Loucy (cell line): Measurements from ENCODE around the gene LTBP2.
"Not testable (repeated sequence)": the region's sequence is repeated elsewhere in the genome, so short reads cannot be mapped to it uniquely, and the experiment has no call there.

Source experiments
- H2AFZ ChIP-seq: fragments of 200-600 bp; sonication (generic); 2 replicates; pipeline ENCODE4 v1.6.0; 2016; ENCODE audit warnings: antibody characterized with exemption, mild to moderate bottlenecking, low read length, moderate library complexity
- H3F3A ChIP-seq: fragments of 200-600 bp; 2 replicates; pipeline ENCODE4 v1.6.0; 2016; ENCODE audit warnings: antibody characterized with exemption, low read depth, mild to moderate bottlenecking
- H3K27me3 ChIP-seq: fragments of 200-600 bp; sonication (generic); 2 replicates; pipeline ENCODE4 v1.6.1; 2014; ENCODE audit warnings: low read length, mild to moderate bottlenecking; ENCODE audit not compliant: insufficient read depth, poor library complexity, severe bottlenecking
- H3K36me3 ChIP-seq: fragments of 200-600 bp; sonication (generic); 2 replicates; pipeline ENCODE4 v1.6.1; 2016; ENCODE audit warnings: low read length; ENCODE audit not compliant: insufficient read depth
- H3K4me1 ChIP-seq: fragments of 200-600 bp; sonication (generic); 2 replicates; pipeline ENCODE4 v1.5.1; 2014; ENCODE audit warnings: low read length, mild to moderate bottlenecking; ENCODE audit not compliant: insufficient read depth, poor library complexity, severe bottlenecking
- H3K4me2 ChIP-seq: fragments of 200-600 bp; sonication (generic); 2 replicates; pipeline ENCODE4 v1.6.0; 2014; ENCODE audit warnings: antibody characterized with exemption, low read length, low read depth, mild to moderate bottlenecking; ENCODE audit not compliant: poor library complexity, severe bottlenecking
- H3K4me3 ChIP-seq: fragments of 200-600 bp; sonication (generic); 2 replicates; pipeline ENCODE4 v1.5.1; 2014; ENCODE audit warnings: low read length, mild to moderate bottlenecking, mixed read lengths; ENCODE audit not compliant: poor library complexity, severe bottlenecking
- H3K79me2 ChIP-seq: fragments of 200-600 bp; sonication (generic); 2 replicates; pipeline ENCODE4 v1.6.1; 2014; ENCODE audit warnings: low read length; ENCODE audit not compliant: insufficient read depth
- H3K9ac ChIP-seq: fragments of 200-600 bp; sonication (generic); 2 replicates; pipeline ENCODE4 v1.6.0; 2014; ENCODE audit warnings: mild to moderate bottlenecking, low read depth, low read length, moderate library complexity; ENCODE audit not compliant: poor library complexity, severe bottlenecking
- H3K9me2 ChIP-seq: fragments of 200-600 bp; sonication (generic); replicated peaks from 2 replicates; pipeline ENCODE4 v1.6.1; 2016; ENCODE audit warnings: low read depth, low read length, mixed read lengths
- H3K9me3 ChIP-seq: fragments of 200-600 bp; sonication (generic); 2 replicates; pipeline ENCODE4 v1.6.1; 2014; ENCODE audit warnings: mild to moderate bottlenecking, antibody characterized with exemption, low read length, low read depth; ENCODE audit not compliant: insufficient read depth
- H4K20me1 ChIP-seq: fragments of 200-600 bp; sonication (generic); 2 replicates; pipeline ENCODE4 v1.6.0; 2014; ENCODE audit warnings: antibody characterized with exemption, low read length, mild to moderate bottlenecking; ENCODE audit not compliant: insufficient read depth, poor library complexity, severe bottlenecking
- EZH2phosphoT487 ChIP-seq: fragments of 200-600 bp; IDR thresholded peaks from 2 replicates; pipeline ENCODE4 v1.6.1; 2018; ENCODE audit warnings: antibody characterized with exemption, mild to moderate bottlenecking, moderate library complexity, borderline replicate concordance
- TF ChIP-seq, protein P1 (sequence below): fragments of 200-600 bp; sonication (generic); conservative IDR thresholded peaks from 2 replicates; pipeline ENCODE4 v1.5.1; 2014; ENCODE audit warnings: mild to moderate bottlenecking, antibody characterized with exemption, low read length

Gene LTBP2

DNA sequence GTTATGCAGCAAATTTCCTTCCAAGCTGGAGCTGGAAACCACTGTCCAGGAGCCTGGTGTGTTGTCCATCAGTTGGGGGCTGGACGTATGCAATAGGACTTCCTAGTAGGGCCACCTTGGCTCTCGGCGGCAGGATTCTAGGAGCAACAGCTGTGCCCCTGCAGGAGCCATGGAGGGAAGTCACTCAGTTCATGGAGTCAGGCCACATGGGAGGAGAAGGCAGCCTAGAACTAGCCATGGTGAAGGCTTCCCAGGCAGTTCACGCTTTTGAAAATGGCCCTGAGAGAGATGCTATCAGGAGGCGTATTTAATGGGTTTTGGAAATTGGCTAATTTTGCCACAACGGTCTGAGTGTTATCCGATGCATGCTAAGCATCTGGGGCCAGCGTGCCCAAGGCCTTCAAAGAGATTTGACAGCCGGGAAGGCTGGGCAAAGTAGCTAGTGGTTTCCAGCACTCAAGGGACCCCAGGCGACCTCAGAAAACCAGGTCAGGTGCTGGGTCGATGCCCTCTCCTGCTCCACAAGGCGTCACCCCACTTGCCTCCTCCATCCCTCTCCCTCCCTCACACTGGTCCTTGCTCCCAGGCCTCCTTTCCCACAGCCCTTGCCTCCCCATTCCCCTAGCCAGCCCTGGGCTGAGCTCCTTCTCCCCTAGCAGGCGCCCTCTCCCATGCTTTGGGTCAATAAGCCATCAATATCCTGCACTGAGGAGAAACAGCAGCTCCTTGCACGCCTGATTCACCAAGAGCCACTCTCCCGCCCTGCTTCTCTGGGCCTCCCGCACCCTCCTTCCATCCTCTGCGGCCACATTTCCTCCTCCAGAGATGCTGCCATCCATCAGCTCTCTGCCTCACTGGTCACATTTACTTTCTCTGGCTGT is 155.1 kb downstream of the LTBP2 start:
- no peak overlapping the region for H2AFZ ChIP-seq
- no peak overlapping the region for H3K4me3 ChIP-seq
- H3K4me1 ChIP-seq: no peaks in the 10 kb centered on the region
- no peaks in the 10 kb centered on the region for H3F3A ChIP-seq
- H3K36me3 ChIP-seq: no peaks in the 10 kb centered on the region
- TF ChIP-seq, protein P1, sequence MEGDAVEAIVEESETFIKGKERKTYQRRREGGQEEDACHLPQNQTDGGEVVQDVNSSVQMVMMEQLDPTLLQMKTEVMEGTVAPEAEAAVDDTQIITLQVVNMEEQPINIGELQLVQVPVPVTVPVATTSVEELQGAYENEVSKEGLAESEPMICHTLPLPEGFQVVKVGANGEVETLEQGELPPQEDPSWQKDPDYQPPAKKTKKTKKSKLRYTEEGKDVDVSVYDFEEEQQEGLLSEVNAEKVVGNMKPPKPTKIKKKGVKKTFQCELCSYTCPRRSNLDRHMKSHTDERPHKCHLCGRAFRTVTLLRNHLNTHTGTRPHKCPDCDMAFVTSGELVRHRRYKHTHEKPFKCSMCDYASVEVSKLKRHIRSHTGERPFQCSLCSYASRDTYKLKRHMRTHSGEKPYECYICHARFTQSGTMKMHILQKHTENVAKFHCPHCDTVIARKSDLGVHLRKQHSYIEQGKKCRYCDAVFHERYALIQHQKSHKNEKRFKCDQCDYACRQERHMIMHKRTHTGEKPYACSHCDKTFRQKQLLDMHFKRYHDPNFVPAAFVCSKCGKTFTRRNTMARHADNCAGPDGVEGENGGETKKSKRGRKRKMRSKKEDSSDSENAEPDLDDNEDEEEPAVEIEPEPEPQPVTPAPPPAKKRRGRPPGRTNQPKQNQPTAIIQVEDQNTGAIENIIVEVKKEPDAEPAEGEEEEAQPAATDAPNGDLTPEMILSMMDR: no peak
- no peak for TF ChIP-seq EZH2phosphoT487
- no peaks in the 10 kb centered on the region for H4K20me1 ChIP-seq
- H3K9ac ChIP-seq: no peak overlapping the region
- no peaks in the 10 kb centered on the region for H3K9me3 ChIP-seq
- no peaks in the 10 kb centered on the region for H3K9me2 ChIP-seq
- H3K27me3 ChIP-seq: no peaks in the 10 kb centered on the region
- H3K79me2 ChIP-seq: no peaks in the 10 kb centered on the region
- H3K4me2 ChIP-seq: no peak overlapping the region

- not testable (repeated sequence) for H3K9me2 ChIP-seq, H3K4me1 ChIP-seq, H4K20me1 ChIP-seq, H3K4me3 ChIP-seq, H3K9me3 ChIP-seq, H3K9ac ChIP-seq, H3K79me2 ChIP-seq, H2AFZ ChIP-seq, H3F3A ChIP-seq, H3K36me3 ChIP-seq, H3K27me3 ChIP-seq, H3K4me2 ChIP-seq
Measured at GRCh38 chr14:74454397-74454796, 157.6 kb downstream of the LTBP2 start.
